ENCODE results near the gene PYCARD.

DNA sequence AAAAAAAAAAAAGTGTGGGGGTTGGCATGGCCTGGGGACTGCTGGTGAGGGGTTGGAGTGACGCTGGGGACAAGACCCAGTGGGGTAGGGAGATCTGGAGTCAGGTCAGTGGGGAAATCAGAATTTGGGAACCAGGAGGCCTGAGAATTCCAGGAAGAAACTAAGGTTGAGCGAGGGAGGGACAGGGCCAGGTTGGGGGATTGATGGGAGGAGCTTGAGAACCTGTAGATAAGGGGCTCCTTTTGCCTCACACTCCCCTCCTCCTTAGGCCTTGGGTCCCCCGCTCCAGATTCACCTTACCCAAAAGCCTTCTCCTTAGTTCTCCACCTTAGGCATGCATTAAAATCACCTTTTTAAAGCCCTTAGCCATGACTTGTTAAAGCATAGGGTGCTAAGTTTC lies 22.6 kb upstream of the PYCARD start:
- TF ChIP-seq, protein P1, sequence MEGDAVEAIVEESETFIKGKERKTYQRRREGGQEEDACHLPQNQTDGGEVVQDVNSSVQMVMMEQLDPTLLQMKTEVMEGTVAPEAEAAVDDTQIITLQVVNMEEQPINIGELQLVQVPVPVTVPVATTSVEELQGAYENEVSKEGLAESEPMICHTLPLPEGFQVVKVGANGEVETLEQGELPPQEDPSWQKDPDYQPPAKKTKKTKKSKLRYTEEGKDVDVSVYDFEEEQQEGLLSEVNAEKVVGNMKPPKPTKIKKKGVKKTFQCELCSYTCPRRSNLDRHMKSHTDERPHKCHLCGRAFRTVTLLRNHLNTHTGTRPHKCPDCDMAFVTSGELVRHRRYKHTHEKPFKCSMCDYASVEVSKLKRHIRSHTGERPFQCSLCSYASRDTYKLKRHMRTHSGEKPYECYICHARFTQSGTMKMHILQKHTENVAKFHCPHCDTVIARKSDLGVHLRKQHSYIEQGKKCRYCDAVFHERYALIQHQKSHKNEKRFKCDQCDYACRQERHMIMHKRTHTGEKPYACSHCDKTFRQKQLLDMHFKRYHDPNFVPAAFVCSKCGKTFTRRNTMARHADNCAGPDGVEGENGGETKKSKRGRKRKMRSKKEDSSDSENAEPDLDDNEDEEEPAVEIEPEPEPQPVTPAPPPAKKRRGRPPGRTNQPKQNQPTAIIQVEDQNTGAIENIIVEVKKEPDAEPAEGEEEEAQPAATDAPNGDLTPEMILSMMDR (IDR thresholded peaks at IDR 0.05): no peak
- no peak for TF ChIP-seq POLR2A (IDR thresholded peaks at IDR 0.05)
- TF ChIP-seq EP300 (IDR thresholded peaks at IDR 0.05): no peak

Data from tibial nerve (tissue), 4 donors.